Neural cell (in vitro differentiated cells): ENCODE data around the gene RAPGEF4. TPM values are rescaled to one million over a fixed set of nuclear protein-coding genes. Genes with fewer than 3 reads are reported as not detected.

ENCODE experiments used
- H2AFZ ChIP-seq: fragments of 200-600, 300-800 bp; sonication (generic), shearing (Covaris generic); 2 replicates; pipeline ENCODE4 v1.6.0; 2014; ENCODE audit warnings: low read depth, mild to moderate bottlenecking, antibody characterized with exemption, low read length, moderate library complexity
- H3F3A ChIP-seq: fragments of 200-600 bp; shearing (Covaris generic); 2 replicates; pipeline ENCODE4 v1.6.1; 2016; ENCODE audit warnings: mild to moderate bottlenecking, moderate library complexity, mixed read lengths, antibody characterized with exemption, low read length; ENCODE audit not compliant: insufficient read depth, poor library complexity, severe bottlenecking
- H3K27ac ChIP-seq: fragments of 200-600, 300-800 bp; sonication (generic), shearing (Covaris generic); 2 replicates; pipeline ENCODE4 v1.5.1; 2014; ENCODE audit warnings: mild to moderate bottlenecking, low read length, moderate library complexity
- H3K27me3 ChIP-seq: fragments of 300-800, 200-600 bp; sonication (generic), shearing (Covaris generic); 2 replicates; pipeline ENCODE4 v1.6.0; 2014; ENCODE audit warnings: mild to moderate bottlenecking, low read depth, low read length, moderate library complexity; ENCODE audit not compliant: insufficient read depth
- H3K36me3 ChIP-seq: fragments of 300-800, 200-600 bp; sonication (generic), shearing (Covaris generic); 2 replicates; pipeline ENCODE4 v1.5.1; 2014; ENCODE audit warnings: mild to moderate bottlenecking, antibody characterized with exemption, low read length, moderate library complexity; ENCODE audit not compliant: insufficient read depth
- H3K4me2 ChIP-seq: fragments of 300-800, 200-600 bp; sonication (generic), shearing (Covaris generic); 2 replicates; pipeline ENCODE4 v1.6.0; 2014; ENCODE audit warnings: mild to moderate bottlenecking, low read length
- H3K4me3 ChIP-seq: fragments of 300-800, 200-600 bp; sonication (generic), shearing (Covaris generic); 2 replicates; pipeline ENCODE4 v1.5.1; 2014; ENCODE audit warnings: mild to moderate bottlenecking, low read length, moderate library complexity
- H3K79me2 ChIP-seq: fragments of 200-600 bp; shearing (Covaris generic); replicated peaks from 2 replicates; pipeline ENCODE4 v1.6.0; 2014; ENCODE audit warnings: mild to moderate bottlenecking, low read length, moderate library complexity; ENCODE audit not compliant: insufficient read depth
- H3K9ac ChIP-seq: fragments of 300-800, 200-600 bp; sonication (generic), shearing (Covaris generic); 2 replicates; pipeline ENCODE4 v1.6.1; 2016; ENCODE audit warnings: mild to moderate bottlenecking, low read length, mixed read lengths
- H3K9me2 ChIP-seq: fragments of 200-600 bp; shearing (Covaris generic); 2 replicates; pipeline ENCODE4 v1.6.1; 2016; ENCODE audit warnings: mild to moderate bottlenecking, low read length, mixed read lengths; ENCODE audit not compliant: insufficient read depth
- H3K9me3 ChIP-seq: fragments of 200-600, 300-800 bp; sonication (generic), shearing (Covaris generic); 2 replicates; pipeline ENCODE4 v1.6.1; 2016; ENCODE audit warnings: mild to moderate bottlenecking, mixed run types, low read length, moderate library complexity, mixed read lengths
- H4K20me1 ChIP-seq: fragments of 200-600 bp; shearing (Covaris generic); 2 replicates; pipeline ENCODE4 v1.6.1; 2016; ENCODE audit warnings: mild to moderate bottlenecking, mixed run types; ENCODE audit not compliant: insufficient read depth
- CTCF ChIP-seq: fragments of 450-650 bp; IDR thresholded peaks from 2 replicates; pipeline ENCODE4 v1.5.1; 2014; ENCODE audit warnings: antibody characterized with exemption, mild to moderate bottlenecking, moderate library complexity; ENCODE audit not compliant: poor library complexity, severe bottlenecking
- EP300 ChIP-seq: fragments of 450-650 bp; conservative IDR thresholded peaks from 2 replicates; pipeline ENCODE4 v1.6.1; 2014; ENCODE audit warnings: antibody characterized with exemption, mild to moderate bottlenecking, moderate library complexity; ENCODE audit not compliant: poor library complexity, severe bottlenecking
- EZH2 ChIP-seq: fragments of 200-600, 300-800 bp; shearing (Covaris generic), sonication (generic); IDR thresholded peaks from 2 replicates; pipeline ENCODE4 v1.6.1; 2014; ENCODE audit warnings: antibody characterized with exemption, low read length, borderline replicate concordance, mild to moderate bottlenecking; ENCODE audit not compliant: insufficient read depth, poor library complexity, severe bottlenecking
- MXI1 ChIP-seq: fragments of 450-650 bp; conservative IDR thresholded peaks from 2 replicates; pipeline ENCODE4 v1.6.1; 2014; ENCODE audit warnings: antibody characterized with exemption, mild to moderate bottlenecking; ENCODE audit not compliant: poor library complexity, severe bottlenecking
- POLR2AphosphoS5 ChIP-seq: IDR thresholded peaks from 2 replicates; pipeline ENCODE4 v1.6.1; 2012
- RAD21 ChIP-seq: fragments of 450-650 bp; conservative IDR thresholded peaks from 2 replicates; pipeline ENCODE4 v1.6.1; 2014; ENCODE audit warnings: antibody characterized with exemption, mild to moderate bottlenecking, moderate library complexity
- REST ChIP-seq: IDR thresholded peaks from 2 replicates; pipeline ENCODE4 v1.6.1; 2012; ENCODE audit warnings: borderline replicate concordance
- SMC3 ChIP-seq: fragments of 450-650 bp; conservative IDR thresholded peaks from 2 replicates; pipeline ENCODE4 v1.6.1; 2014; ENCODE audit warnings: antibody characterized with exemption, mild to moderate bottlenecking, moderate library complexity; ENCODE audit not compliant: poor library complexity
- TAF1 ChIP-seq: IDR thresholded peaks from 2 replicates; pipeline ENCODE4 v1.6.1; 2012; ENCODE audit warnings: low read depth
- polyA plus RNA-seq: library from polyadenylated mRNA; depleted of rRNA; stranded (reverse); fragments of >200 nt; gene quantifications from 2 replicates; pipeline ENCODE4 v1.2.3, GENCODE V29; 2014

The RAPGEF4 gene
- polyA plus RNA-seq, 1 donor from 2014 or later: 10.4 TPM

GRCh38 chr2:172957734-172958133, 222.1 kb downstream of the RAPGEF4 start:
- no peaks in the 10 kb centered on the region for H4K20me1 ChIP-seq
- no peaks in the 10 kb centered on the region for H3K9me3 ChIP-seq
- H3K27me3 ChIP-seq: no peaks in the 10 kb centered on the region
- TF ChIP-seq EZH2 (no peak), POLR2AphosphoS5 (no peak), EP300 (no peak), RAD21 (no peak), SMC3 (no peak), CTCF (no peak), MXI1 (no peak), TAF1 (no peak), REST (no peak)
- H3K9me2 ChIP-seq: no peaks in the 10 kb centered on the region
- H3K79me2 ChIP-seq: no peaks in the 10 kb centered on the region
- no peak overlapping the region for H2AFZ ChIP-seq
- no peaks in the 10 kb centered on the region for H3K36me3 ChIP-seq
- H3K27ac ChIP-seq: no peak overlapping the region
- H3F3A ChIP-seq: no peaks in the 10 kb centered on the region
- no peak overlapping the region for H3K9ac ChIP-seq
- H3K4me2 ChIP-seq: no peak overlapping the region
- H3K4me3 ChIP-seq: no peak overlapping the region

- Histone ChIP-seq H3K36me3 (no peaks in the 10 kb centered on the region), H3K9me2 (no peaks in the 10 kb centered on the region), H3F3A (no peaks in the 10 kb centered on the region), H3K4me3 (no peak overlapping the region), H3K9ac (no peak overlapping the region), H2AFZ (no peak overlapping the region), H3K27ac (no peak overlapping the region), H3K79me2 (no peaks in the 10 kb centered on the region), H4K20me1 (no peaks in the 10 kb centered on the region), H3K4me2 (no peak overlapping the region), H3K9me3 (no peaks in the 10 kb centered on the region), H3K27me3 (no peaks in the 10 kb centered on the region)
- TF ChIP-seq EP300 (no peak), REST (no peak)
These were observed 226.4 kb downstream of the RAPGEF4 start for GRCh38 chr2:172962082-172962481.
